Measurements from ENCODE around the gene SLC19A1.
A peak's percentile ranks its signal among the peaks of the same experiment; 100 is the strongest.

Gene SLC19A1

GRCh38 chr21:45454060-45454925 is 87.9 kb downstream of the SLC19A1 start:
- no peak for TF ChIP-seq JUND (IDR thresholded peaks at IDR 0.05; ENCODE audit: low read depth)
- in situ Hi-C loops (cut with HindIII; ENCODE audit: low pct_unique_long_range_greater_than_20kb, low sequenced_read_pairs), result no loop called here
- DNase-seq (ENCODE audit: low read depth in 1 of 2, low spot score in 1 of 2), result peak in 1 of 2 experiments; percentile 49

DNA sequence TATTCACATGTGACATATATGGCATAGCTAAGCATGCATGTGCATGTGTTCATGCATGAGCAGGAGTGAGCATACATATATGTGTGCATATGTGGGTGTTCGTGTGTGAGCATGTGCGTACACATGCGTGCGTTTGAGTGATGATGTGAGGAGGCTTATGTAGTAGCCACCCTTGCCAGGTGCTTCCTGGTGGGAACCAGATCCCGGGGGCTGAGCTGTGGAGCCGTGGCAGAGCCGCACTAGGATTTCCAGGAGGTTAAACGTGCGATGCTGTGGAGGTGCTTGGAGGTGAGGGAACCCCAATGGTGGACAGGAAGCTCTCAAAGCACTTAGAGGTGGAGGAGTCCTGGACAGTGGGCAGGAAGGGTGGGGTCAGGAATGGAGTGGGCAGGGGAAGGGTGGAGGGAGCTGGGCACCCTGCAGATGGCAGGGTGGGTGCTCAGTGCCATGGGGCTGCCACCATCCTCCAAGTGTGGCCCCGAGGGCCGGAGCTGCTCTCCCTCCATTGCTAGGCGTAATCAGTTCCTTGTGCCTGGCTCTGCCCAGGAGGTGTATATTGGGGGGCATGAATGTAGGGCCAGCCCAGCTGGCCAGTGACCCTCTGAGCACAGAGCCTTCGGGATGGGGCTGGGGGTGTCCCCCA is 88.8 kb downstream of the SLC19A1 start:
- no peak for DNase-seq (ENCODE audit: low read depth in 1 of 2, low spot score in 1 of 2)
- no peak for TF ChIP-seq JUND (IDR thresholded peaks at IDR 0.05; ENCODE audit: low read depth)
- in situ Hi-C loops (cut with HindIII; ENCODE audit: low pct_unique_long_range_greater_than_20kb, low sequenced_read_pairs), result no loop called here

DNA sequence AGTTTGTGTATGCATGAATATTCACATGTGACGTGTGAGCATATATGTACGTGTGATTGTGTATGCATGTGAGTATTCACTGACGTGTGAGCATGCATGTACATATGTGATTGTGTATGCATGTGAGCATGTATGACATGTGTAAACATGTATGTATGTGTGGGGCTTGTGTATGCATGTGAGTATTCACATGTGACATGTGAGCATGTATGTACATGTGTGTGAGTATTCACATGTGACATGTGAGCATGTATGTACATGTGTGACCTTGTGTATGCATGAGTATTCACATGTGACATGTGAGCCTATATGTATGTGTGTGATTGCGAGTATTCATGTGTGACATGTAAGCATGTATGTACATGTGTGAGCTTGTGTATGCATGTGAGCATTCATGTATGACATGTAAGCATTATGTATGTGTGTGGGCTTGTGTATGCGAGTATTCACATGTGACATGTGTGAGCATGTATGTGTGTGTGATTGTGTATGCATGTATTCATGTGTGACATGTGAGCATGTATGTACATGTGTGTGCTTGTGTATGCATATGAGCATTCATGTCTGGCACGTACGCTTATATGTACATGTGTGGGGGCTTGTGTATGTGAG is 89.4 kb downstream of the SLC19A1 start:
- in situ Hi-C loops (cut with HindIII; ENCODE audit: low pct_unique_long_range_greater_than_20kb, low sequenced_read_pairs), result no loop called here
- TF ChIP-seq JUND (IDR thresholded peaks at IDR 0.05; ENCODE audit: low read depth), result no peak
- DNase-seq (ENCODE audit: low read depth in 1 of 2, low spot score in 1 of 2), result no peak

DNA sequence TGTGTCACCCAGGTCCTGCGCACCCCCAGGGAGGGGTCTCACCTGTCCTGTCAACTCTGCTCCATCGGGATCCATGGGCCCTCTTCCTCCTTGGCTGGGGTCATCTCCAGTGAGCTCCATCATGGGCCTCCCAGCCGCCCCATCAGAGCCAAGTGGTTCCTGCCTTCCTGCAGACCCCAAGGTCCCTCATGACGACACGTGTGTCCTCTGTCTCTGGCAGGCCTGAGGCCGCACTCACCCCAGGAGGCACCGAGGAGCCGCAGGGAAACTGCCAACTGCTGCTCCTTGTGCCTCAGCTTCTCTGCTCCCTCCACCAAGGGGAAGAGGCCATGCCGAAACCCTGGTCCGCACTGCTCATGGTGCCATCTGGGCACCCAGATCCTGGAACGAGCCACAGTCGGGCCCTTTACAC is 90.5 kb downstream of the SLC19A1 start:
- no peak for DNase-seq (ENCODE audit: low read depth in 1 of 2, low spot score in 1 of 2)
- TF ChIP-seq JUND (IDR thresholded peaks at IDR 0.05; ENCODE audit: low read depth), result no peak
- in situ Hi-C loops (cut with HindIII; ENCODE audit: low pct_unique_long_range_greater_than_20kb, low sequenced_read_pairs), result no loop called here

GRCh38 chr21:45451091-45451740 is 91.0 kb downstream of the SLC19A1 start:
- in situ Hi-C loops (cut with HindIII; ENCODE audit: low pct_unique_long_range_greater_than_20kb, low sequenced_read_pairs), result no loop called here
- TF ChIP-seq JUND (IDR thresholded peaks at IDR 0.05; ENCODE audit: low read depth), result no peak

DNA sequence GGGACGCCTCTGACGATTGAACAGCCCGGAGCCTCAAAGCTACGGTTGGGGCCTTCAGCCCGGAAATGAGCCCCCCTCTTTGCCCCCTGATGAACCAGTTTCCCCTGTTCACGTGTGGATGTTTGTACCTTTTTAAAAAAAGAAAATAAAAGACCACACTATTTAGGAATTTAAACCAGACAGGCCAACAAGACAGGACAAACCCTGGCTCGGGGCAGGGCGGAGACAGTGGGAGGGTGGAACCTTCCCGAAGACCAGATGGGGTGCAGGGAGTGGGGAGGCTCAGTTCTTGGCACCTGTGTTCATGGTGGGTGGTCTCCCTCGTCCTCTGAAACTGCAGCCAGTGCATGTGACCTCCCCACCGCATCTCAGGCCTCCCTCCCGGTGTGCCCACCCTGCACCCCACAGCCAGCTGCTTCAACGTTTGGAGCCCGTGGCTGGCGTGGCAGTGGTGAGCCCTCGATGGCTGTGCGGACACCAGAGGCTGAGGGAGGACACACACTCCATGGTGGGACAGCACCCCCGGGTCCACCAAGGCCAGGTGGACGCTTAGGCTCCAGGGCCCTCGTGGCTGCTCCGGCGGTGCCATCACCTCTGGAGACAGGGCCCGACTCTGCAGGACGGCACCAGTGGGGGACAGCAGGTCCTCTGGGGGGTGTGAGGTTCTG is 91.7 kb downstream of the SLC19A1 start:
- TF ChIP-seq JUND (IDR thresholded peaks at IDR 0.05; ENCODE audit: low read depth), result no peak
- in situ Hi-C loops (cut with HindIII; ENCODE audit: low pct_unique_long_range_greater_than_20kb, low sequenced_read_pairs), result no loop called here
- no peak for DNase-seq (ENCODE audit: low read depth in 1 of 2, low spot score in 1 of 2)

More at GRCh38 chr21:45451091-45451740, 91.0 kb downstream of the SLC19A1 start:
- no peak for DNase-seq (ENCODE audit: low read depth in 1 of 2, low spot score in 1 of 2)

- in situ Hi-C loops (cut with HindIII; ENCODE audit: low pct_unique_long_range_greater_than_20kb, low sequenced_read_pairs), result no loop called here
- TF ChIP-seq JUND (IDR thresholded peaks at IDR 0.05; ENCODE audit: low read depth), result no peak
These were observed 92.4 kb downstream of the SLC19A1 start for GRCh38 chr21:45449658-45450422.

DNA sequence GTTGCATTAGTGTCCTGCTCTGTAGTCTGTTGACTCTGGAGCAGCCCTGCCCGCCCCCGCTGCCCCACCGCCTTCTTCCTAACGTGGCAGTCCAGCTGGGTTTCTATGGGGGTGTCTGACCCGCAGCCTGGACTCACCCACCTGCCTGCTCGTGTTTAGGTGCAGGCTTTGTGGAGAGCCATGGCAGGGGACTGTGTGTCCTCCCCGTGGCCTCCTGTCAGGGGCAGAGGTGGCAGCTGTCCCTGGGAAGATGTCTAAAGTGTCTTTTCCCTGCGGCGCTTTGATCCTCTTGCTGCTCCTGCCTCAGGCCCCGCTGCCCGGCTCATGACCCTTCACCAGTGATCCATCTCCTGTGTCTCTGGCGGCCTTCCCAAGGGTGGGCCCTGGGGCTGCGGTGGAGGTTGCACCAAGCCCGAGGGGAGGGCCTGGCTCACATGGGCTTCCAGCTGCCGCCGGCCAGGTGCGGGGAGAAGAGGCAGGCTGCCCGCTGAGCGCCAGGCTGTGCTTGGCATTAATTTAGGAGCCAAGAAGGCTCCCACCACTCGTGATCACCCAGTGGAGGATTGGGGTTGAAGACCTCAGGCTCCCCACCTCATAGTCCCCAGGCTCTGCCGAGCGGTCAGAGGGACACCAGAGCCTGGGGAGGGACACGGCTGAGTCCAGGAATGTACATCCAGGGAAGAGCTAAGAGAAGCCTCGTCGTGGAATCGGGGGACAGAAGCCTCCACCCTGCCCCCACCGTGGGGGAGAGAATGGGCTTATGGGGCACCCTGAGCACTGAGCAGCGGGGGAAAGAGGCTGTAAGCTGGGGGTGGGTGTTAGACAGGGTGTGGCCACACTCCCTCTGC is 93.2 kb downstream of the SLC19A1 start:
- in situ Hi-C loops (cut with HindIII; ENCODE audit: low pct_unique_long_range_greater_than_20kb, low sequenced_read_pairs), result no loop called here
- DNase-seq (ENCODE audit: low read depth in 1 of 2, low spot score in 1 of 2), result no peak
- no peak for TF ChIP-seq JUND (IDR thresholded peaks at IDR 0.05; ENCODE audit: low read depth)

More at GRCh38 chr21:45449658-45450422, 92.4 kb downstream of the SLC19A1 start:
- DNase-seq (ENCODE audit: low read depth in 1 of 2, low spot score in 1 of 2), result no peak

- no peak for TF ChIP-seq JUND (IDR thresholded peaks at IDR 0.05; ENCODE audit: low read depth)
- no peak for DNase-seq (ENCODE audit: low read depth in 1 of 2, low spot score in 1 of 2)
- in situ Hi-C loops (cut with HindIII; ENCODE audit: low pct_unique_long_range_greater_than_20kb, low sequenced_read_pairs), result no loop called here
These were observed 93.9 kb downstream of the SLC19A1 start for GRCh38 chr21:45448283-45448809.

Data from T47D (cell line).